ENCODE data around the gene GPX4. TPM values are rescaled to one million over a fixed set of nuclear protein-coding genes. Genes with fewer than 3 reads are reported as not detected.
A peak's percentile ranks its signal among the peaks of the same experiment; 100 is the strongest.

GPX4 gene
- total and polyA plus RNA-seq, 9 of the 15 experiments (the other 6 are each of a cell fraction or from before 2014, with no cell fraction given): 61.4 to 661 (median 349) TPM

GRCh38 chr19:1097810-1098176 is 6.0 kb upstream of the GPX4 start (continued):
- TF ChIP-seq EWSR1 (IDR thresholded peaks at IDR 0.05; ENCODE audit: borderline replicate concordance, low read depth, partially characterized antibody) (no peak), MEIS2 (IDR thresholded peaks at IDR 0.05; ENCODE audit: partially characterized antibody) (no peak)

- 57% methylated on average over 12 of the region's 15 CpGs for WGBS (ENCODE audit: insufficient coverage, low coverage, missing lambda C conversion rate)
- Histone ChIP-seq H3K4me3 (no peak overlapping the region), H3K9me1 (ENCODE audit: control insufficient read depth, insufficient read depth, low read length) (no peaks in the 10 kb centered on the region), H3K27me3 (ENCODE audit: control insufficient read depth in 2 of 2, insufficient read depth in 2 of 2, low read length in 2 of 2) (no peaks in the 10 kb centered on the region), H3K27ac (ENCODE audit: extremely low read depth, low read depth, low read length) (peak overlapping the region; percentile 80; the same call in 2 of the 3 replicates), H2AFZ (ENCODE audit: low read depth, low read length) (peak overlapping the region; percentile 80), H4K20me1 (replicated peaks; ENCODE audit: control insufficient read depth, insufficient read depth, low read length) (peaks cover 11% of the 10 kb centered on the region; the same call in 1 of the 2 replicates), H3K36me3 (ENCODE audit: control insufficient read depth, insufficient read depth, low read length) (peaks cover 7% of the 10 kb centered on the region; the same call in 1 of the 3 replicates), H3K4me2 (ENCODE audit: insufficient read depth, low read length) (no peak overlapping the region), H3K9ac (ENCODE audit: insufficient read depth in 1 of 2, low read depth in 2 of 2, low read length in 2 of 2) (peak overlapping the region; percentile 39 to 75), H3K4me1 (replicated peaks in 1 of 2; ENCODE audit: control insufficient read depth in 2 of 2, insufficient read depth in 2 of 2, low read length in 2 of 2) (peaks cover 44 to 60% of the 10 kb centered on the region in 2 experiments), H3K9me3 (replicated peaks; ENCODE audit: control insufficient read depth, insufficient read depth, low read depth, low read length) (peaks cover 7% of the 10 kb centered on the region), H3K79me2 (ENCODE audit: control insufficient read depth, insufficient read depth, low read length) (peaks cover 26% of the 10 kb centered on the region)
- ChIA-PET POLR2A (interaction anchor here (0.5 to 1.2 kb wide), 6 partner anchors 10 to 797 kb away, joined by 3 to 4 read pairs (median 3); no protein-coding TSS in a partner anchor), CTCF (ENCODE audit: low intra/inter-chr PET ratio) (no interaction called here)
- no TSS peak for BruUV-seq (replicated peaks)
- in situ Hi-C loops (cut with MboI): no loop called here
- ATAC-seq (no peak), FAIRE-seq (no peak), DNase-seq (ENCODE audit: extremely low read depth in 1 of 4, low spot score in 3 of 4) (no peak)
- intact Hi-C loops (cut with micrococcal nuclease): no loop called here
- TF ChIP-seq ZNF146 (CRISPR knock-in tag; IDR thresholded peaks at IDR 0.05; ENCODE audit: unreplicated experiment) (no peak), USF1 (CRISPR knock-in tag; IDR thresholded peaks at IDR 0.05) (0 out of 2 replicates have a peak, but pooled peaks have one; percentile 38), VEZF1 (CRISPR knock-in tag; IDR thresholded peaks at IDR 0.05) (no peak), HDAC2 (IDR thresholded peaks at IDR 0.05) (peak; percentile 81), ZNF518B (CRISPR knock-in tag; IDR thresholded peaks at IDR 0.05) (no peak), CBX3 (IDR thresholded peaks at IDR 0.05; ENCODE audit: borderline replicate concordance in 1 of 2, low read length in 2 of 2) (0 out of 3 replicates have a peak, but pooled peaks of 1 of the 2 experiments have one; percentile 33), CEBPG (CRISPR knock-in tag; IDR thresholded peaks at IDR 0.05) (0 out of 2 replicates have a peak, but pooled peaks have one; percentile 20), CEBPG (tag; conservative IDR thresholded peaks at IDR 0.05 in 1 of 2, IDR thresholded peaks at IDR 0.05 in 1 of 2) (no peak), RBM25 (IDR thresholded peaks at IDR 0.05; ENCODE audit: low read depth, low read length, severe bottlenecking) (peak; percentile 36), ZFP36 (IDR thresholded peaks at IDR 0.05; ENCODE audit: low read depth, low read length, partially characterized antibody) (peak; percentile 82), KDM1A (IDR thresholded peaks at IDR 0.05) (peak; percentile 61 to 83)
Measured at GRCh38 chr19:1098177-1099051, 5.4 kb upstream of the GPX4 start.
